Keratinocyte (primary cell): ENCODE measurements around the gene LHFPL3. TPM values are rescaled to one million over a fixed set of nuclear protein-coding genes. Genes with fewer than 3 reads are reported as not detected.

ENCODE experiments used
- DNase-seq: peaks from one replicate; pipeline ENCODE4 v3.0.0-alpha.2; 2011; ENCODE audit warnings: low read depth, missing footprints, low spot score
- FAIRE-seq: peaks from 2 replicates; lab custom pipeline; 2011; peaks lifted over from hg19 to GRCh38; lab: Jason Lieb, UNC
- H2AFZ ChIP-seq: 2 replicates; pipeline ENCODE4 v1.6.0; 2012; ENCODE audit warnings: low read length, control low read depth, inconsistent platforms; ENCODE audit not compliant: control insufficient read depth
- H3K27ac ChIP-seq: 2 replicates; pipeline ENCODE4 v1.5.1; 2011; ENCODE audit warnings: low read length; ENCODE audit not compliant: control insufficient read depth, insufficient read depth
- H3K27me3 ChIP-seq: 3 replicates; pipeline ENCODE4 v1.6.0; 2011; ENCODE audit warnings: low read length; ENCODE audit not compliant: control insufficient read depth, insufficient read depth; ENCODE audit errors: extremely low read depth
- H3K36me3 ChIP-seq, 2 experiments: 2 replicates in 1 of 2; 3 replicates in 1 of 2; pipeline ENCODE4 v1.5.1; 2011; ENCODE audit warnings: low read length in 2 of 2, mild to moderate bottlenecking in 1 of 2; ENCODE audit not compliant: control insufficient read depth in 2 of 2, insufficient read depth in 2 of 2; ENCODE audit errors: extremely low read depth in 1 of 2
- H3K4me1 ChIP-seq: 3 replicates; pipeline ENCODE4 v1.5.1; 2011; ENCODE audit warnings: low read length; ENCODE audit not compliant: control insufficient read depth, insufficient read depth; ENCODE audit errors: extremely low read depth
- H3K4me2 ChIP-seq: 3 replicates; pipeline ENCODE4 v1.6.0; 2011; ENCODE audit warnings: low read depth, low read length; ENCODE audit not compliant: control insufficient read depth, insufficient read depth; ENCODE audit errors: extremely low read depth
- H3K4me3 ChIP-seq, 3 experiments: fragments of 200-600 bp in 1 of 3; sonication (generic) in 1 of 3; 2 replicates in 2 of 3; 3 replicates in 1 of 3; pipeline ENCODE4 v1.5.1; 2011 to 2016; ENCODE audit warnings: low read length in 3 of 3, mild to moderate bottlenecking in 3 of 3, control low read depth in 2 of 3, inconsistent platforms in 1 of 3, low read depth in 1 of 3, mixed read lengths in 1 of 3, mixed run types in 1 of 3, moderate library complexity in 1 of 3; ENCODE audit not compliant: control insufficient read depth in 2 of 3, insufficient read depth in 2 of 3; ENCODE audit errors: extremely low read depth in 1 of 3
- H3K79me2 ChIP-seq: 2 replicates; pipeline ENCODE4 v1.6.0; 2012; ENCODE audit warnings: low read length; ENCODE audit not compliant: control insufficient read depth, insufficient read depth
- H3K9ac ChIP-seq: 3 replicates; pipeline ENCODE4 v1.6.0; 2011; ENCODE audit warnings: low read length; ENCODE audit not compliant: control insufficient read depth, insufficient read depth; ENCODE audit errors: extremely low read depth
- H3K9me1 ChIP-seq: 3 replicates; pipeline ENCODE4 v1.6.0; 2011; ENCODE audit warnings: low read length; ENCODE audit not compliant: control insufficient read depth, insufficient read depth; ENCODE audit errors: extremely low read depth
- H3K9me3 ChIP-seq: 2 replicates; pipeline ENCODE4 v1.5.1; 2012; ENCODE audit warnings: low read depth, low read length; ENCODE audit not compliant: control insufficient read depth
- H4K20me1 ChIP-seq: 3 replicates; pipeline ENCODE4 v1.6.0; 2011; ENCODE audit warnings: low read length; ENCODE audit not compliant: control insufficient read depth, insufficient read depth; ENCODE audit errors: extremely low read depth
- CTCF ChIP-seq, 3 experiments: IDR thresholded peaks in 1 of 3; conservative IDR thresholded peaks in 1 of 3; optimal IDR thresholded peaks in 1 of 3; 2 replicates in 2 of 3; 3 replicates in 1 of 3; pipeline versions ENCODE3 to v1.5.1; 2011; ENCODE audit warnings: low read length in 3 of 3, mild to moderate bottlenecking in 3 of 3, moderate library complexity in 2 of 3, control low read depth in 1 of 3, inconsistent platforms in 1 of 3; ENCODE audit not compliant: insufficient read depth in 2 of 3; ENCODE audit errors: extremely low read depth in 1 of 3
- EZH2 ChIP-seq: IDR thresholded peaks from one replicate; pipeline ENCODE4 v1.6.1; 2012; ENCODE audit warnings: inconsistent platforms, mild to moderate bottlenecking, low read length, moderate library complexity
- dilution Hi-C: fragments of 300-500 bp; cut with MboI; formaldehyde crosslinking; loops from one replicate; pipeline ENCODE4 v1.7.0; 2020; ENCODE audit warnings: low sequenced_read_pairs; ENCODE audit not compliant: extremely low pct_ligation_motif_present
- polyA plus RNA-seq, 5 experiments: library from polyadenylated mRNA; depleted of rRNA in 3 of 5; stranded (reverse) in 3 of 5; stranded (forward) in 1 of 5; unstranded in 1 of 5; fragments of >200 nt; gene quantifications; 1 replicate in 1 of 5; 2 replicates in 3 of 5; 3 replicates in 1 of 5; pipeline versions ENCODE4 v1.2.1 to v1.2.3, GENCODE V29; 2011 to 2012; ENCODE audit warnings: missing spikeins in 2 of 5, low read depth in 1 of 5, low replicate concordance in 1 of 5

The LHFPL3 gene
- polyA plus RNA-seq, 1 donor (not counting 4 experiments of a cell fraction or from before 2014, with no cell fraction given) = not detected

DNA sequence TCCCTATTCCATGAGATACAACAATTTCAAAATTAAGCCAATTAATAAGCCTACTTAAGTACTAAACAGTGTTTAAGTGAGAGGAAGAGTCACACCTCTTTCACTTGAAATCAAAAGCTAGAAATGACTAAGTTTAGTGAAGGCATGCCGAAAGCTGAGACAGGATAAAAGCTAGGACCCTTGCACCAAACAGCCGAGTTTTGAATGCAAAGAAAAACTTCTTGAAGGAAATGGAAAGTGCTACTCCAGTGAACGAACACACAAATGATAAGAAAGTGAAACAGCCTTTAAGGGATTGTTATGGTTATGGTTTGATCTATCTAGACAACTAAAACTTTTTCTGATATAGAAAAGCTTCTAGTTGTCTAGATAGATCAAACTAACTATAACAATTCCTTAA is 550.2 kb downstream of the LHFPL3 start:
- Histone ChIP-seq H3K4me3 (no peak overlapping the region), H3K9ac (no peak overlapping the region), H3K9me1 (no peaks in the 10 kb centered on the region), H3K79me2 (no peaks in the 10 kb centered on the region), H3K27ac (no peak overlapping the region), H3K36me3 (no peaks in the 10 kb centered on the region), H3K9me3 (no peaks in the 10 kb centered on the region), H3K27me3 (no peaks in the 10 kb centered on the region), H4K20me1 (no peaks in the 10 kb centered on the region), H3K4me1 (no peaks in the 10 kb centered on the region), H2AFZ (no peak overlapping the region), H3K4me2 (no peak overlapping the region)
- FAIRE-seq (no peak), DNase-seq (no peak)
- dilution Hi-C loops = no loop called here
- TF ChIP-seq CTCF (optimal IDR thresholded peaks at IDR 0.05 in 1 of 3, IDR thresholded peaks at IDR 0.05 in 1 of 3, conservative IDR thresholded peaks at IDR 0.05 in 1 of 3; ENCODE audit: extremely low read depth in 1 of 3, insufficient read depth in 2 of 3, low read length in 3 of 3) = no peak
- no peak for TF ChIP-seq EZH2

- DNase-seq (no peak), FAIRE-seq (no peak)
- Histone ChIP-seq H3K9ac (no peak overlapping the region), H3K79me2 (no peaks in the 10 kb centered on the region), H3K36me3 (no peaks in the 10 kb centered on the region), H3K4me2 (no peak overlapping the region), H4K20me1 (no peaks in the 10 kb centered on the region), H3K4me1 (no peaks in the 10 kb centered on the region), H3K9me3 (no peaks in the 10 kb centered on the region), H3K4me3 (no peak overlapping the region), H3K27me3 (peaks cover 13% of the 10 kb centered on the region), H3K27ac (no peak overlapping the region), H2AFZ (peak overlapping the region; percentile 58), H3K9me1 (no peaks in the 10 kb centered on the region)
- dilution Hi-C loops = no loop called here
- TF ChIP-seq EZH2 = no peak
- TF ChIP-seq CTCF (optimal IDR thresholded peaks at IDR 0.05 in 1 of 3, IDR thresholded peaks at IDR 0.05 in 1 of 3, conservative IDR thresholded peaks at IDR 0.05 in 1 of 3; ENCODE audit: extremely low read depth in 1 of 3, insufficient read depth in 2 of 3, low read length in 3 of 3) = no peak
Measured at GRCh38 chr7:104883248-104883717, 554.9 kb downstream of the LHFPL3 start.
